ENCODE measurements around the gene TUBG2. TPM values are rescaled to one million over a fixed set of nuclear protein-coding genes. Genes with fewer than 3 reads are reported as not detected.
A peak's percentile ranks its signal among the peaks of the same experiment; 100 is the strongest.
"Not testable (repeated sequence)": the region's sequence is repeated elsewhere in the genome, so short reads cannot be mapped to it uniquely, and the experiment has no call there.

TUBG2 gene
- total RNA-seq, 1 donor from 2014 or later = 18.7 TPM

DNA sequence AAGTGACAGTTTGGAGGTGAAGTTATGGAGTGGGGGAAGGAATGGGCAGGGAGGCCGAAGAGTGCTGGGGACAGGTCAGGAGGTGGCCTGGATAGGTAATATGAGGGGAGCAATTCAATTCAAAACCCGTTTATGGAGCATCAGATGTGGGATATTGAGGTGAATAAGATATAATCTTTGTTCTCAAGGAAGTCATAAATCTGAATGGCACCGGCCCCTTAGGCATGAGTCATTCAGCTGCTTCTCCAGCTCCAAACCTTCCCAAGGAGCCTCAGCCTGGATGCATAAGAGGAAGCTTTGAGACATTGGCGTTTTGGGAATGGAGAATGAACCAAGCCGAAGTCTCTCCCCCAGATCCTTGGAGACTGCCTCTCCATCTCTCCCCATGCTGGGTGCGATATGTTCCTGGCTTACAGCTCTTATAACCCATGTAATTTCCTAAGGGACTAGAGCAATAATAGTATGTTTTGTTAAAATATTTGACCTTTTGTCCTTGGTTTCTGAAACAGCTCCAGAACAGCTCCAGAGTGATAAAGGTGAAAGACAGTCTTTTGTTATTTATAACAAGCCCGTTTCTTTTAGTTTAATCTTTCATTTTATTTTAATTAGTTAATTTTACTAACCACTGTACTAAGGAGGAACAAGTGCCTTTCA, 1.7 kb downstream of the TUBG2 start:
- Mint-ChIP-seq H3K9me3 (peaks cover 5% of the 10 kb centered on the region), H3K27me3 (ENCODE audit: low read depth) (no peaks in the 10 kb centered on the region), H3K36me3 (ENCODE audit: low read depth) (peaks cover 4% of the 10 kb centered on the region), H3K27ac (ENCODE audit: unreplicated experiment) (no peak overlapping the region), H3K4me3 (peak overlapping the region; percentile 67), H3K4me1 (peaks cover 22% of the 10 kb centered on the region)
- TF ChIP-seq CTCF (conservative IDR thresholded peaks at IDR 0.05) = no peak
- DNase-seq (ENCODE audit: low read depth, low spot score) = no peak

GRCh38 chr17:42665581-42666001, 6.5 kb downstream of the TUBG2 start:
- H3K9me3 Mint-ChIP-seq = no peaks in the 10 kb centered on the region
- peaks cover 5% of the 10 kb centered on the region for H3K4me1 Mint-ChIP-seq
- no peak overlapping the region for H3K4me3 Mint-ChIP-seq
- no peak for DNase-seq (ENCODE audit: low read depth, low spot score)
- H3K36me3 Mint-ChIP-seq (ENCODE audit: low read depth) = peaks cover 16% of the 10 kb centered on the region
- no peaks in the 10 kb centered on the region for H3K27me3 Mint-ChIP-seq (ENCODE audit: low read depth)
- no peak overlapping the region for H3K27ac Mint-ChIP-seq (ENCODE audit: unreplicated experiment)
- TF ChIP-seq CTCF (conservative IDR thresholded peaks at IDR 0.05) = no peak

- not testable (repeated sequence) for H3K9me3 Mint-ChIP-seq; H3K27me3 Mint-ChIP-seq (ENCODE audit: low read depth); DNase-seq (ENCODE audit: low read depth, low spot score); H3K27ac Mint-ChIP-seq (ENCODE audit: unreplicated experiment); H3K4me3 Mint-ChIP-seq; H3K4me1 Mint-ChIP-seq
- peaks cover 16% of the 10 kb centered on the region for H3K36me3 Mint-ChIP-seq (ENCODE audit: low read depth)
Measured at GRCh38 chr17:42666126-42666525, 7.0 kb downstream of the TUBG2 start.

DNA sequence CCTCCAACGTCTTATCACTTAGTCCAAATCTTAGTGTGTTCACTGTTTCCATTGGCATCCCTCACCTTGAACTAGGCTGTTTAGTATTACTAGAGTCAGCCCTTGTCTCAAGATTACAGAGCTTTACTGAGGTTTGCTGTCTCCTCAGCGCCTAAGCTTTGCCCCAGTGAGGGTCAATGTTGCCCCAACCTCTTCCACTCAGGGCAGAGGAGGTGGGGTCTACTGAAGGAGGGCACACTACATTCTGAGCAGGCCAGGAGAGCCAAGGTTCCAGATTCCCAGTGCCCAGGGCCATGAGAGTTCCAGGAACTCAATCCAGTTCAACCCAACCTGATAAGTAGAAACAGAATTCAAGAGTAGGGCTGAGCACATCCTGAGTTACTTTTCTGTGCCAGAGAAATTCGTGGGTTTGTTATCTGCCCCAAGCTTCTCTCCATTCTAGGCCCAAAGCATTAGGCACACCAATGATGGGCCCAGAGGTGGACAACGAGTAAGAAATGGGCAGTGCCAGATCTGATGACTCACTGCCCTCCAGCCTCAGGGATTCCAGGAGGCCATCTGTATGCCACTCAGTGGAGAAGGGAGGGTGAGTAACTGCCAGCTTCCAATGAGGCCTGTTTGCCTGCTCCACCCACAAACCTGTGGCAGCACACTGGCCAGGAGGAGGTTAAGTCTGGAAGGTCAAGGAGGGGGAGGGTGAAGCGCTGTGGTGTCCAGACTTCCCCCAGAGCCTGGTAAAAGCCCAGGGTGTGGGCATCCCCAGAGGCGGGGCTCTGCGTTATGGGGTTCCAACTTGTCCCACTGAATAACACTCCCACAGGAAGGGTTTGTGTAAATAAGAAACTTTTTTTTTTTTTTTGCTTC, 8.2 kb downstream of the TUBG2 start:
- Mint-ChIP-seq H3K27ac (ENCODE audit: unreplicated experiment) (no peak overlapping the region), H3K9me3 (no peaks in the 10 kb centered on the region), H3K4me1 (peaks cover 10% of the 10 kb centered on the region), H3K4me3 (no peak overlapping the region), H3K36me3 (ENCODE audit: low read depth) (peaks cover 20% of the 10 kb centered on the region), H3K27me3 (ENCODE audit: low read depth) (peaks cover 8% of the 10 kb centered on the region)
- no peak for DNase-seq (ENCODE audit: low read depth, low spot score)
- no peak for TF ChIP-seq CTCF (conservative IDR thresholded peaks at IDR 0.05)

GRCh38 chr17:42669705-42669976, 10.6 kb downstream of the TUBG2 start:
- Mint-ChIP-seq H3K27ac (ENCODE audit: unreplicated experiment) (no peak overlapping the region), H3K27me3 (ENCODE audit: low read depth) (peaks cover 14% of the 10 kb centered on the region), H3K4me3 (peak overlapping the region; percentile 64), H3K9me3 (no peaks in the 10 kb centered on the region), H3K4me1 (peaks cover 15% of the 10 kb centered on the region), H3K36me3 (ENCODE audit: low read depth) (peaks cover 20% of the 10 kb centered on the region)
- no peak for TF ChIP-seq CTCF (conservative IDR thresholded peaks at IDR 0.05)
- no peak for DNase-seq (ENCODE audit: low read depth, low spot score)
